Ureter (tissue), 1 donor: ENCODE results near the gene FLOT2. TPM values are rescaled to one million over a fixed set of nuclear protein-coding genes. Genes with fewer than 3 reads are reported as not detected.
"Not testable (repeated sequence)": the region's sequence is repeated elsewhere in the genome, so short reads cannot be mapped to it uniquely, and the experiment has no call there.

ENCODE experiments used
- DNase-seq: peaks from one replicate; pipeline ENCODE4 v3.0.0-alpha.2; 2020; ENCODE audit warnings: low spot score
- total RNA-seq: library from RNA; stranded (reverse); gene quantifications from one replicate; pipeline ENCODE4 v1.2.4, GENCODE V29; 2023
- donor health status: DM: yes; HTN: yes; CAD: no.

The FLOT2 gene, protein sequence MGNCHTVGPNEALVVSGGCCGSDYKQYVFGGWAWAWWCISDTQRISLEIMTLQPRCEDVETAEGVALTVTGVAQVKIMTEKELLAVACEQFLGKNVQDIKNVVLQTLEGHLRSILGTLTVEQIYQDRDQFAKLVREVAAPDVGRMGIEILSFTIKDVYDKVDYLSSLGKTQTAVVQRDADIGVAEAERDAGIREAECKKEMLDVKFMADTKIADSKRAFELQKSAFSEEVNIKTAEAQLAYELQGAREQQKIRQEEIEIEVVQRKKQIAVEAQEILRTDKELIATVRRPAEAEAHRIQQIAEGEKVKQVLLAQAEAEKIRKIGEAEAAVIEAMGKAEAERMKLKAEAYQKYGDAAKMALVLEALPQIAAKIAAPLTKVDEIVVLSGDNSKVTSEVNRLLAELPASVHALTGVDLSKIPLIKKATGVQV
- 255 TPM for total RNA-seq

GRCh38 chr17:28896884-28897768 lies at the start of gene FLOT2:
Gene FLOT2 (minus strand): TSS chr17:28897733. CDS start chr17:28897574, 159 bp downstream.
- peak; percentile 92 for DNase-seq

- no peak for DNase-seq
Measured at GRCh38 chr17:28946239-28946638, 48.7 kb upstream of the FLOT2 start.

DNA sequence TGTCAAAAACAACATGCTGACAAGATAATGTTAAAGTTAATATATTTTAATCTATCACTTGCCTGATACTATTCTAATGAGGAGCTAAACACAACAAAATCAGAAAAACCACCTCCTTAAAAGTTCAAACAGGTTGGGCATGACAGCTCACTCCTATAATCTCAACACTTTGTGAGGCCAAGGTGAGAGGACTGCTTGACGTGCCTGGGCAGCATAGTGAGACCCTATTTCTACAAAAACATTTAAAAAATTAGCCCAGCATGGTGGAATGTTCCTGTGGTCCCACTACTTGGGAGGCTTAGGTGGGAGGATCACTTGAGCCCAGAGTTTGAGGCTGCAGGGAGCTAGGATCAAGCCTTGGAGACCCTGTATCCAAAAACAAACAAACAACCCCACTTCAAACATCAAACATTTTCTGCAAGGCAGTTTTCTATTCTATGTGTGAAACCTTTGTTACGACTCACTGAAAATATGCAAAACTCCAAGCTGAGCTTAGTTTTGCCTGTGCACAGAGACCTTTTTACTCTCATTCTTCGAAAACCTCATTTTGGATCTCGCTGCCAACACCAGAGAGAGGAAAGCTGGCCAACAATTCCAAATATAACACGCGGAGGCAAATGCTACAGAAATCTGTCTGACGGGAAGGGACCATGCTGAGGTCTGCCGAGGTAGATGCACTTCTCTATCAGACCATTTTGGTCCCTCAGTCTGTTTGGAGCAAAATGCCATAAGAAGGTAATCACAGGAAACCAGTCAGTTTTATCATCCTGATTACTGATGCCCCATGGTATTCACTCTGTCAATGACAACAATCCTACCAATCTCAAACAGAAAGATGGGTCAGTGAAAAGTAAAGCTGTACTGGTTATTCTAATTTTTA lies 47.6 kb upstream of the FLOT2 start:
- DNase-seq: no peak

DNA sequence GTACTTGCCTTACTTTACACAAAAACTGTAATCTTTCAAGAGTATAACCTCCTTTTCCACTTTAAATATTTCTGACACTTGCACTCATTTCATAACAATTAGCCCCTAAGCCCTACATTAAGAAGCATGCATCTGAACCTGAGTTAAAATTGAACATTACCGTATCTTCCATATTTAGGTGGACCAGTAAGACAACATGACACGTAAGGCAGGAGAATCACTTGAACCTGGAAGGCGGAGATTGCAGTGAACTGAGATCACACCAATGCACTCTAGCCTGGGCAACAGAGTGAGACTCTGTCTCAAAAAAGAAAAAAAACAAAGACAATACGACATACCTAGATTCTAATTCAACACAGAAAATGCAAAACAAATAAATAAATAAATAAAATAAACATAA lies 46.8 kb upstream of the FLOT2 start:
- no peak for DNase-seq

- DNase-seq: no peak
Measured at GRCh38 chr17:28942925-28943324, 45.4 kb upstream of the FLOT2 start.

- no peak for DNase-seq
Measured at GRCh38 chr17:28941251-28941650, 43.7 kb upstream of the FLOT2 start.

DNA sequence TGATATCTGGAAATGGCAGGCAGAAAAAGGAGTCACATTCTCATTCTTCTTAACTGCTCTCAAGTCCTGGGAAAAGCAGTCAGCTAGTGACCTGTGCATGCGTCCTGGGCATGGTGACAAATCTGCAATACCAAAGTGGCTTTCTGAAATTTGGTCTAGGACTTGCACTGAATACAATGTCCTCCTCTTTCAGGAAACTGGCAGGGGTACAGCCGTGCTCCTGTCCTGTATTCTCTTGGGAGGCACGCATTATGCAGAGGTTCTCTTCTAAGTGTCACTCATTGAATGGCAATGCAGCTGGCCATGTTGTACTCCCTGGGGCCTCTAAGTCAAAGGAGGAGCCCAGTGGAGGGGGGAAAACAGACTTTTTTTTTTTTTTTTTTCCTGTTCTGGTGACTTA lies 43.1 kb upstream of the FLOT2 start:
- DNase-seq: no peak

DNA sequence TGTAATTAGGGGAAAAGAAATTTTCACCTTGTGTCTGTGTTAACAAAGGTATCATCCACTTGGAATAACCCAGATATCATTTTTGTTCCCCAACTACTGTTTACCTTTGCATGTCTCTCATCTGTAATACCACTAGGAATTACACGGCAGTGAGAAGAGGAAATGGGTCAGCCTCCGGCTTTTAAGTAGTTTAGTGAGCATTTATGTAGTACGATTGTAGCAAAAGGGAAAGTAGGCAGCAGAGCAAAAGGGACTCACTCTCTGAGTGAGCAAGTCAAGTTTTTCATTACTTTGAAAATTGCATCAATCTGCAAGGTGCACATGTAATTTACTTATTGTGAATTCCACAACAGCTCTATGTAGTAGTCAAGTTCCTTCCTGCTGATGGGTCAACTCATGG lies 42.6 kb upstream of the FLOT2 start:
- DNase-seq: no peak

- no peak for DNase-seq
Measured at GRCh38 chr17:28938552-28938951, 41.0 kb upstream of the FLOT2 start.

- DNase-seq: no peak
Measured at GRCh38 chr17:28937044-28937729, 39.7 kb upstream of the FLOT2 start.

GRCh38 chr17:28935744-28936460 lies 38.4 kb upstream of the FLOT2 start:
- no peak for DNase-seq

DNA sequence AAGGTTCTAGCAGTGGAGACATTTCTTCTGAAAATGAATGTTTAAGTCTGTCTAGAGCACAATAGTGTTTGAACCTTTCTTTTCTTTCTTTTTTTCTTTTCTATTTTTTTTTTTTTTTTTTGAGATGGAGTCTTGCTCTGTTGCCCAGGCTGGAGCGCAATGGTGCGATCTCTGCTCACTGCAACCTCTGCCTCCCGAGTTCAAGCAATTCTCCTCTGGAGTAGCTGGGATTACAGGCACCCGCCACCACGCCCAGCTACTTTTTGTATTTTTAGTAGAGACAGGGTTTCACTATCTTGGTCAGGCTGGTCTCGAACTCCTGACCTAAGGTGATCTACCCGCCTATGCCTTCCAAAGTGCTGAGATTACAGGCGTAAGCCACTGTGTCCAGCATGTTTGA lies 37.0 kb upstream of the FLOT2 start:
- not testable (repeated sequence) for DNase-seq

GRCh38 chr17:28929787-28930186 lies 32.3 kb upstream of the FLOT2 start:
- no peak for DNase-seq

- DNase-seq: no peak
Measured at GRCh38 chr17:28928061-28928460, 30.5 kb upstream of the FLOT2 start.

DNA sequence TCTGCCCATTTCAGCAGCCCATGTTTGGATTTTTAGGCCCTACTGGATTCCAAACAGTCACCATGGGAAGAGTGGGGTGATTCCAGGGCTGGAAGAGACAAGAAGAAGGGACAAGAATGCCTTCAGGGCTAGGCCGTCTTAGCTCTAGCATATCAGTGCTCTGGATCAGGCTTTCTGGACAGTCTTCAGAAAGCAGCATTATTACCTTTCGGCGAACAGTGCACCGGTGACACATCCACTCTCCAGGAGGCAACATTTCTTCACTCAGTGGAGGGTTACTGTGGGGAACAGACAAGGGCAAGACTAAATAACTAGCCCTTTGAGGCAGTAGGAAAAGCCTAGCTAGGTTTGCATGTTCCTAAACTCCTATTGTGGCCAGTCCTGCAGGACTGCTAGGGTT lies 29.3 kb upstream of the FLOT2 start:
- DNase-seq: no peak

- DNase-seq: no peak
Measured at GRCh38 chr17:28926366-28926765, 28.8 kb upstream of the FLOT2 start.

GRCh38 chr17:28925912-28926365 lies 28.4 kb upstream of the FLOT2 start:
- no peak for DNase-seq

DNA sequence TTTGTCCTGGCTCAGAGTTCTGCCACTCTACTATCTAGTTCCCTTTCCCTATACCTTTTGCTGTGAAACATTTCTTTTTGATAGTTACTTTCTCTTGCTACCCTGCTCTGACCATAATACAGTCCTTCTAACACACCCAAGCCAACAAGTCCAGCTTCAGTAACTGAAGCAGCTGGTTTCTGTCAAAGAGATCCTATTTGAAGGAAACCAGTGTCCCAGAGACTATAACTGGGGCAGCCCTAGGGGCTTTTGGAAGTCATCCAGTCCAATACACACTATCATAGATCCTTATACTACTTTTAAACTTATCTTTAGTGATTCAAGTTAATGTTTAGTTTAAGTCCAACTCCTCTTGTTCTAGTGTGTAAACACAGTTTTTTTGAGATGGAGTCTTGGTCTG lies 22.7 kb upstream of the FLOT2 start:
- DNase-seq: no peak

DNA sequence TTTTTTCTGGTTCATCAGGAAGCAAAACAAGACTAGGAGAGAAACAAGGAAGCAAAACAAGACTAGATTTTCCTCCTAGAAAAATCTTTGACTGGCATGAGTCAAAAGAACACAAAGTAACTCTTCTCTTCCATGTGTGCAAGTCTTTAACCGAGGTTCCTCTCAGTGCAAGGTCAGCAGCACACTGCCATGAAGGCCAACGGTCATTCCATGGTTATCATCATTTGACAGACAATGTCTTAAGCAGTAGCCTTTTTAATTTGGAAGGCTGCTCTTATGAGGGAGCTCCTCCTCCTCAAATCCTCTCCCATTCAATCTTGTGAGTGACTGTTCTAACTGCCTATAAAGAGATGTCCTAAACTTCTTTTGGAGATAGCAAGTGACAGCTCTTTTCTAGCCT lies 20.8 kb upstream of the FLOT2 start:
- DNase-seq: no peak

DNA sequence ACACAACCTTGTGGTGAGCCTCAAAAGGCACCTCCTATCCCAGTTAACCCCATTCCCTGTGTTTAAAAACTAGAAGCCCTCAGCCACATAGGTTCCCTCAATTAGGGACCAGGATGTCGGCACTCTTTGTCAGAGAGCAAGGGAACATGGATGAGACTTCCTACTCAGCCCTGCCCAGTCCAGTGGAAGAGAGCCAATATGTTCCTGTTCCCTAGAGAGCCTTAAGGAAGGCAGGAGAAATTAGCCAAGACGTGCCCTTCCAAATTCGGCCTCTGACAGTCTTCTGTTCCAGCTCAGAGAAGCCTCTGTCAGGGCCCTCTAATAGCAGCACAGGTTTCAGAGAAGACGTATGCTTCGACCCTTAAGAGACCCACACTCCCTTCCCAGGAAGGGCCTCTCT lies 19.9 kb upstream of the FLOT2 start:
- no peak for DNase-seq

GRCh38 chr17:28917029-28917428 lies 19.5 kb upstream of the FLOT2 start:
- no peak for DNase-seq
